ENCODE measurements around the gene CYP46A1. TPM values are rescaled to one million over a fixed set of nuclear protein-coding genes. Genes with fewer than 3 reads are reported as not detected.

The CYP46A1 gene
- total RNA-seq, 1 experiment from 2014 or later: 0.59 TPM

DNA sequence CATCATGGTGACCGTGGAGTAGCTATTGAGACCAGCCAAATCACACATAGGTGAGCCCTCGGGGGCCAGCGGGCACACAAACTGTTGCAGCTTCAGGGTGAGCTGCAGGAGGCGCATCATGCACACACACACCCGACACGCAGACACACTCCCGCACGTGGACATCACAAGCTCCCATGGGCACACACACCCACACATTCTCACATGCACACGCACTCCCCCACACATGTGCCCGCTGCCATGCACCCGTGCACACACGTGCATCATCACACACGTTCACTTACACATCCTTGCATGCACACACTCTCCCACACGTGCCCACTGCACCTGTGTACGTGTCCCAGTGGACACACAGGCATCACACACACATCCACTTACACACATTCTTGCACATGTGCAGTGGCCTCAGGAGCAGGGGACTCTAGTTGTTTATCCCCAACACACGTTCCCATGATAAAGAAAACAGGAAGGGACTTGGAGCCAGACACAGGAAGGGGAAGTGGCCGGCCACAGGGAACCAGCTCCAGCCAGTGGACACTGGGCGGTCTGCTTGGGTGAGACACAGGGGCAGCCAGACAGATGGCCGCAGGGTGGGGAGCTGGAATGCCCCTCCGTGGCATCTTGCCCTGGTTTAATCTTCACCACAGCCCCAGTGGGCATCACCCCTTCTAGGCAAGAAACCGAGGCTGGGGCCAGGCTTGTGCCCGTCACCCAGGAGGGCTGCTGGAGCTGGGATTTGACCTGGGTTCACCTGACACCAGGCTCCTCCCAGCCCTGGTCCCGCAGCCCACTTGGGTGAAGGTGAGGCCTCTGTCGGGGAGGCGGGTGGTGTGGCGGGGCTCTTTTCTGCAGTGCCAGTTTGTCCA lies 49.7 kb downstream of the CYP46A1 start:
- H3K18ac ChIP-seq (ENCODE audit: insufficient read length, low read depth, low read length): no peak overlapping the region

More for the DNA sequence above, 49.7 kb downstream of the CYP46A1 start:
- peaks cover 4 to 20% of the 10 kb centered on the region in 2 experiments; a peak in 3 of 4 replicates for H3K4me1 Mint-ChIP-seq
- H3K9me3 ChIP-seq (ENCODE audit: control insufficient read depth, low read depth, low read length): no peaks in the 10 kb centered on the region
- no peak overlapping the region for H4K8ac ChIP-seq (replicated peaks; ENCODE audit: insufficient read length, low read depth, low read length)
- H3K9ac ChIP-seq (ENCODE audit: extremely low read depth, insufficient read length, low read length): no peak overlapping the region
- H2BK15ac ChIP-seq (ENCODE audit: low read depth, low read length): no peak overlapping the region
- peaks cover 3% of the 10 kb centered on the region; the same call in 1 of the 2 replicates for H3K27me3 Mint-ChIP-seq (ENCODE audit: low read depth)
- H3K27ac ChIP-seq (ENCODE audit: insufficient read length, low read depth, low read length): no peak overlapping the region
- H3K56ac ChIP-seq (ENCODE audit: insufficient read length, low read depth, low read length): no peak overlapping the region
- WGBS (ENCODE audit: extremely low coverage, insufficient read length, low lambda C conversion rate): no CpG with 5 or more reads among the region's 26 CpGs
- no peak overlapping the region for H2BK20ac ChIP-seq (ENCODE audit: low read depth, low read length, poor library complexity, severe bottlenecking)
- peak; percentile 24 for DNase-seq
- H3K27ac Mint-ChIP-seq: peak overlapping the region in 1 of 3 experiments; percentile 83; a peak in 2 of 7 replicates
- no peaks in the 10 kb centered on the region for H4K20me1 ChIP-seq (ENCODE audit: control insufficient read depth, insufficient read depth, insufficient read length)
- no peaks in the 10 kb centered on the region for H3K27me3 ChIP-seq (ENCODE audit: insufficient read depth, low read length)
- H3K14ac ChIP-seq (ENCODE audit: insufficient read depth, low read length): no peak overlapping the region; the same call in 1 of the 2 replicates
- TF ChIP-seq, protein P1, sequence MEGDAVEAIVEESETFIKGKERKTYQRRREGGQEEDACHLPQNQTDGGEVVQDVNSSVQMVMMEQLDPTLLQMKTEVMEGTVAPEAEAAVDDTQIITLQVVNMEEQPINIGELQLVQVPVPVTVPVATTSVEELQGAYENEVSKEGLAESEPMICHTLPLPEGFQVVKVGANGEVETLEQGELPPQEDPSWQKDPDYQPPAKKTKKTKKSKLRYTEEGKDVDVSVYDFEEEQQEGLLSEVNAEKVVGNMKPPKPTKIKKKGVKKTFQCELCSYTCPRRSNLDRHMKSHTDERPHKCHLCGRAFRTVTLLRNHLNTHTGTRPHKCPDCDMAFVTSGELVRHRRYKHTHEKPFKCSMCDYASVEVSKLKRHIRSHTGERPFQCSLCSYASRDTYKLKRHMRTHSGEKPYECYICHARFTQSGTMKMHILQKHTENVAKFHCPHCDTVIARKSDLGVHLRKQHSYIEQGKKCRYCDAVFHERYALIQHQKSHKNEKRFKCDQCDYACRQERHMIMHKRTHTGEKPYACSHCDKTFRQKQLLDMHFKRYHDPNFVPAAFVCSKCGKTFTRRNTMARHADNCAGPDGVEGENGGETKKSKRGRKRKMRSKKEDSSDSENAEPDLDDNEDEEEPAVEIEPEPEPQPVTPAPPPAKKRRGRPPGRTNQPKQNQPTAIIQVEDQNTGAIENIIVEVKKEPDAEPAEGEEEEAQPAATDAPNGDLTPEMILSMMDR (conservative IDR thresholded peaks at IDR 0.05): no peak
- no peak overlapping the region for H3K4me2 ChIP-seq (ENCODE audit: insufficient read depth, insufficient read length, low read length)
- no peak overlapping the region for H3K4me3 Mint-ChIP-seq
- H3T11ph ChIP-seq (ENCODE audit: low read length): no peak overlapping the region
- H3K23me2 ChIP-seq (ENCODE audit: insufficient read length, low read depth, low read length, poor library complexity, severe bottlenecking): peaks cover 4% of the 10 kb centered on the region
- H2AFZ ChIP-seq (ENCODE audit: low read length): no peak overlapping the region
- no peaks in the 10 kb centered on the region; a peak in 2 of 5 replicates for H3K9me3 Mint-ChIP-seq
- H3K79me1 ChIP-seq (ENCODE audit: insufficient read depth, low read depth, low read length, poor library complexity, severe bottlenecking): no peaks in the 10 kb centered on the region
- H2BK5ac ChIP-seq (ENCODE audit: insufficient read length, low read length): no peak overlapping the region
- H4K91ac ChIP-seq (ENCODE audit: insufficient read length, low read depth, low read length): no peak overlapping the region
- H4K5ac ChIP-seq (ENCODE audit: insufficient read length, low read depth, low read length): no peak overlapping the region
- no peaks in the 10 kb centered on the region for H3K79me2 ChIP-seq (ENCODE audit: insufficient read depth, low read length)
- no peak overlapping the region for H2BK12ac ChIP-seq (ENCODE audit: insufficient read length, low read depth, low read length)
- H2AK5ac ChIP-seq (ENCODE audit: insufficient read length, low read length): no peak overlapping the region
- no peak overlapping the region for H3K4ac ChIP-seq (ENCODE audit: low read depth, low read length)
- no peak overlapping the region for H3K23ac ChIP-seq (ENCODE audit: insufficient read length, low read depth, low read length)
- H3K36me3 Mint-ChIP-seq (ENCODE audit: insufficient read depth in 1 of 3, low read depth in 3 of 3): no peaks in the 10 kb centered on the region
- no peaks in the 10 kb centered on the region for H3K4me1 ChIP-seq (ENCODE audit: insufficient read depth, low read length)
- no peak overlapping the region for H2BK120ac ChIP-seq (ENCODE audit: low read depth, low read length, poor library complexity, severe bottlenecking)

All from H9 (cell line).